H1 (cell line): ENCODE results near the gene YY1AP1. TPM values are rescaled to one million over a fixed set of nuclear protein-coding genes. Genes with fewer than 3 reads are reported as not detected.
A peak's percentile ranks its signal among the peaks of the same experiment; 100 is the strongest.

Source experiments
- CREB1 ChIP-seq: IDR thresholded peaks from 2 replicates; pipeline ENCODE4 v1.6.1; 2012; ENCODE audit warnings: inconsistent platforms
- CTBP2 ChIP-seq: IDR thresholded peaks from 2 replicates; pipeline ENCODE4 v1.7.0; 2011; ENCODE audit warnings: borderline replicate concordance, mild to moderate bottlenecking, moderate library complexity, mixed read lengths, low read length; ENCODE audit not compliant: insufficient read depth, insufficient read length
- NANOG ChIP-seq: IDR thresholded peaks from 2 replicates; pipeline ENCODE4 v1.6.1; 2011; ENCODE audit warnings: low read length, low read depth, mild to moderate bottlenecking, inconsistent platforms; ENCODE audit not compliant: insufficient read depth, poor library complexity, severe bottlenecking
- RNF2 ChIP-seq: fragments of 200-900, 300-1000 bp; sonication (generic); IDR thresholded peaks from 2 replicates; pipeline ENCODE4 v1.7.1; 2016; ENCODE audit warnings: borderline replicate concordance, low read depth, mild to moderate bottlenecking, antibody characterized with exemption, low read length; ENCODE audit not compliant: poor library complexity, severe bottlenecking; ENCODE audit errors: missing control alignments
- SAP30 ChIP-seq: fragments of 300-600 bp; sonication (generic); IDR thresholded peaks from 2 replicates; pipeline ENCODE4 v1.7.1; 2012; ENCODE audit warnings: low read length, moderate library complexity, mild to moderate bottlenecking, inconsistent platforms; ENCODE audit not compliant: insufficient read depth, insufficient replicate concordance
- SP2 ChIP-seq: IDR thresholded peaks from 2 replicates; pipeline ENCODE4 v1.6.1; 2012; ENCODE audit warnings: mild to moderate bottlenecking, low read length, inconsistent platforms
- polyA plus RNA-seq, 7 experiments: library from polyadenylated mRNA; depleted of rRNA in 3 of 7; stranded (reverse) in 5 of 7; unstranded in 2 of 7; fragments of >200 nt in 5 of 7; fragments of 200-250 nt in 2 of 7; gene quantifications; 1 replicate in 5 of 7; 2 replicates in 1 of 7; 4 replicates in 1 of 7; pipeline versions ENCODE4 v1.2.1 to v1.2.3, GENCODE V29; 2011 to 2013; ENCODE audit warnings: missing spikeins in 2 of 7, mixed read lengths in 2 of 7
- total RNA-seq: library from RNA; stranded (reverse); fragmentation: NEBNext Ultra II Directional; extraction: Animal tissue kit (Norgen Biotek cat#: 25700); gene quantifications from 2 replicates; pipeline ENCODE4 v1.2.1, GENCODE V29; 2021
- TF ChIP-seq, protein P1 (sequence below): fragments of 300-600 bp; sonication (generic); IDR thresholded peaks from 2 replicates; pipeline ENCODE4 v1.7.1; 2012; ENCODE audit warnings: low read length, moderate library complexity, mild to moderate bottlenecking, inconsistent platforms; ENCODE audit not compliant: insufficient replicate concordance
- TF ChIP-seq, protein P2 (sequence below): IDR thresholded peaks from 2 replicates; pipeline ENCODE4 v1.6.1; 2011; ENCODE audit warnings: low read length, improper control_type of control experiment

Gene YY1AP1
- total and polyA plus RNA-seq, 2 of the 8 experiments (the other 6 are each of a cell fraction or from before 2014, with no cell fraction given): 44.2 to 48.6 TPM

DNA sequence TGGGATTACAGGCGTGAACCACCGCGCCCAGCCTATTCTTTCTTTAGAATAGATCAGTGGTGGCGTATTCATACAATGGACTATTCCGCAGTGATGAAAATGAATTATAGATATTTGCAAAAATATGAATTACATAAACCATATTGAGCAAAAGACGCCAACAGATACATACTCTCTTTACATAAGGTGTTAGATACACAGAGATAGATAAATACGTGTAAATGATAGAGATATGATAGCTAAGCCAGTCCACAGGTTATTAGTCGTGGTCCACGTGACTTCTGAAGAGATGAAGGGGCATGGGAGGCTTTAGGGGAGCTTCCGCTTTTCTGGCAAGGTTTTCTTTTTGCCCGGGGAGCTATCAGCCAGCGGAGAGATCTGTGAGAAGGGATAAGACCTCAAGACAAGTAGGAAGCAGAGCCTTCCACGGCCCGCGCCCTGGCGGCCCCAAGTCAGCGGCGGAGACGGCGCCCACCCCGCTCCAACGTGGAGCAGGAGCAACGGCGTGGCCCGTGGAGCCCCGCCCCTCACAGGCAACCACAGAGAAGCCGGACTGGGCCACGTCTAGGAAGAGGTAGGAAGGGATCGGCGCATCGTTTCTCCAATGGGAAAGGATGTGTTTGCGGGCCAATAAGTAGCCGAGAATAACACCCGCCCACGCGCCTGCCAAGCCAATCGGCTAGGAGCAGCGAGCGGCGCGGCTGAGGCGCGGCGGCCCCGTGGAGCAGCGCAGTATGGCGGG is 78.9 kb downstream of the YY1AP1 start, which contains the start of gene MSTO1 (continued):
- TF ChIP-seq, protein P1, sequence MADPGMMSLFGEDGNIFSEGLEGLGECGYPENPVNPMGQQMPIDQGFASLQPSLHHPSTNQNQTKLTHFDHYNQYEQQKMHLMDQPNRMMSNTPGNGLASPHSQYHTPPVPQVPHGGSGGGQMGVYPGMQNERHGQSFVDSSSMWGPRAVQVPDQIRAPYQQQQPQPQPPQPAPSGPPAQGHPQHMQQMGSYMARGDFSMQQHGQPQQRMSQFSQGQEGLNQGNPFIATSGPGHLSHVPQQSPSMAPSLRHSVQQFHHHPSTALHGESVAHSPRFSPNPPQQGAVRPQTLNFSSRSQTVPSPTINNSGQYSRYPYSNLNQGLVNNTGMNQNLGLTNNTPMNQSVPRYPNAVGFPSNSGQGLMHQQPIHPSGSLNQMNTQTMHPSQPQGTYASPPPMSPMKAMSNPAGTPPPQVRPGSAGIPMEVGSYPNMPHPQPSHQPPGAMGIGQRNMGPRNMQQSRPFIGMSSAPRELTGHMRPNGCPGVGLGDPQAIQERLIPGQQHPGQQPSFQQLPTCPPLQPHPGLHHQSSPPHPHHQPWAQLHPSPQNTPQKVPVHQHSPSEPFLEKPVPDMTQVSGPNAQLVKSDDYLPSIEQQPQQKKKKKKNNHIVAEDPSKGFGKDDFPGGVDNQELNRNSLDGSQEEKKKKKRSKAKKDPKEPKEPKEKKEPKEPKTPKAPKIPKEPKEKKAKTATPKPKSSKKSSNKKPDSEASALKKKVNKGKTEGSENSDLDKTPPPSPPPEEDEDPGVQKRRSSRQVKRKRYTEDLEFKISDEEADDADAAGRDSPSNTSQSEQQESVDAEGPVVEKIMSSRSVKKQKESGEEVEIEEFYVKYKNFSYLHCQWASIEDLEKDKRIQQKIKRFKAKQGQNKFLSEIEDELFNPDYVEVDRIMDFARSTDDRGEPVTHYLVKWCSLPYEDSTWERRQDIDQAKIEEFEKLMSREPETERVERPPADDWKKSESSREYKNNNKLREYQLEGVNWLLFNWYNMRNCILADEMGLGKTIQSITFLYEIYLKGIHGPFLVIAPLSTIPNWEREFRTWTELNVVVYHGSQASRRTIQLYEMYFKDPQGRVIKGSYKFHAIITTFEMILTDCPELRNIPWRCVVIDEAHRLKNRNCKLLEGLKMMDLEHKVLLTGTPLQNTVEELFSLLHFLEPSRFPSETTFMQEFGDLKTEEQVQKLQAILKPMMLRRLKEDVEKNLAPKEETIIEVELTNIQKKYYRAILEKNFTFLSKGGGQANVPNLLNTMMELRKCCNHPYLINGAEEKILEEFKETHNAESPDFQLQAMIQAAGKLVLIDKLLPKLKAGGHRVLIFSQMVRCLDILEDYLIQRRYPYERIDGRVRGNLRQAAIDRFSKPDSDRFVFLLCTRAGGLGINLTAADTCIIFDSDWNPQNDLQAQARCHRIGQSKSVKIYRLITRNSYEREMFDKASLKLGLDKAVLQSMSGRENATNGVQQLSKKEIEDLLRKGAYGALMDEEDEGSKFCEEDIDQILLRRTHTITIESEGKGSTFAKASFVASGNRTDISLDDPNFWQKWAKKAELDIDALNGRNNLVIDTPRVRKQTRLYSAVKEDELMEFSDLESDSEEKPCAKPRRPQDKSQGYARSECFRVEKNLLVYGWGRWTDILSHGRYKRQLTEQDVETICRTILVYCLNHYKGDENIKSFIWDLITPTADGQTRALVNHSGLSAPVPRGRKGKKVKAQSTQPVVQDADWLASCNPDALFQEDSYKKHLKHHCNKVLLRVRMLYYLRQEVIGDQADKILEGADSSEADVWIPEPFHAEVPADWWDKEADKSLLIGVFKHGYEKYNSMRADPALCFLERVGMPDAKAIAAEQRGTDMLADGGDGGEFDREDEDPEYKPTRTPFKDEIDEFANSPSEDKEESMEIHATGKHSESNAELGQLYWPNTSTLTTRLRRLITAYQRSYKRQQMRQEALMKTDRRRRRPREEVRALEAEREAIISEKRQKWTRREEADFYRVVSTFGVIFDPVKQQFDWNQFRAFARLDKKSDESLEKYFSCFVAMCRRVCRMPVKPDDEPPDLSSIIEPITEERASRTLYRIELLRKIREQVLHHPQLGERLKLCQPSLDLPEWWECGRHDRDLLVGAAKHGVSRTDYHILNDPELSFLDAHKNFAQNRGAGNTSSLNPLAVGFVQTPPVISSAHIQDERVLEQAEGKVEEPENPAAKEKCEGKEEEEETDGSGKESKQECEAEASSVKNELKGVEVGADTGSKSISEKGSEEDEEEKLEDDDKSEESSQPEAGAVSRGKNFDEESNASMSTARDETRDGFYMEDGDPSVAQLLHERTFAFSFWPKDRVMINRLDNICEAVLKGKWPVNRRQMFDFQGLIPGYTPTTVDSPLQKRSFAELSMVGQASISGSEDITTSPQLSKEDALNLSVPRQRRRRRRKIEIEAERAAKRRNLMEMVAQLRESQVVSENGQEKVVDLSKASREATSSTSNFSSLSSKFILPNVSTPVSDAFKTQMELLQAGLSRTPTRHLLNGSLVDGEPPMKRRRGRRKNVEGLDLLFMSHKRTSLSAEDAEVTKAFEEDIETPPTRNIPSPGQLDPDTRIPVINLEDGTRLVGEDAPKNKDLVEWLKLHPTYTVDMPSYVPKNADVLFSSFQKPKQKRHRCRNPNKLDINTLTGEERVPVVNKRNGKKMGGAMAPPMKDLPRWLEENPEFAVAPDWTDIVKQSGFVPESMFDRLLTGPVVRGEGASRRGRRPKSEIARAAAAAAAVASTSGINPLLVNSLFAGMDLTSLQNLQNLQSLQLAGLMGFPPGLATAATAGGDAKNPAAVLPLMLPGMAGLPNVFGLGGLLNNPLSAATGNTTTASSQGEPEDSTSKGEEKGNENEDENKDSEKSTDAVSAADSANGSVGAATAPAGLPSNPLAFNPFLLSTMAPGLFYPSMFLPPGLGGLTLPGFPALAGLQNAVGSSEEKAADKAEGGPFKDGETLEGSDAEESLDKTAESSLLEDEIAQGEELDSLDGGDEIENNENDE: no peak
- TF ChIP-seq NANOG: no peak
- TF ChIP-seq SAP30: no peak
- TF ChIP-seq, protein P2, sequence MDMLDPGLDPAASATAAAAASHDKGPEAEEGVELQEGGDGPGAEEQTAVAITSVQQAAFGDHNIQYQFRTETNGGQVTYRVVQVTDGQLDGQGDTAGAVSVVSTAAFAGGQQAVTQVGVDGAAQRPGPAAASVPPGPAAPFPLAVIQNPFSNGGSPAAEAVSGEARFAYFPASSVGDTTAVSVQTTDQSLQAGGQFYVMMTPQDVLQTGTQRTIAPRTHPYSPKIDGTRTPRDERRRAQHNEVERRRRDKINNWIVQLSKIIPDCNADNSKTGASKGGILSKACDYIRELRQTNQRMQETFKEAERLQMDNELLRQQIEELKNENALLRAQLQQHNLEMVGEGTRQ: peak; percentile 50; the same call in 1 of the 2 replicates
- no peak for TF ChIP-seq RNF2
- TF ChIP-seq SP2: no peak
- TF ChIP-seq CREB1: 0 out of 2 replicates have a peak, but pooled peaks have one; percentile 10
- TF ChIP-seq CTBP2: no peak
